GM12865 (cell line): Measurements from ENCODE around the gene FAM20B.
"Not testable (repeated sequence)": the region's sequence is repeated elsewhere in the genome, so short reads cannot be mapped to it uniquely, and the experiment has no call there.

Experiments used
- DNase-seq: peaks from one replicate; pipeline ENCODE4 v3.0.0; 2010; ENCODE audit warnings: low read depth
- H3K4me3 ChIP-seq: 2 replicates; pipeline ENCODE4 v1.5.1; 2011; ENCODE audit warnings: mild to moderate bottlenecking, low read depth, low read length, control low read depth
- TF ChIP-seq, protein P1 (sequence below): IDR thresholded peaks from 2 replicates; pipeline ENCODE4 v1.5.1; 2011; ENCODE audit warnings: low read length, control low read depth, low read depth, inconsistent platforms; ENCODE audit not compliant: insufficient read depth; ENCODE audit errors: missing control alignments

Gene FAM20B

DNA sequence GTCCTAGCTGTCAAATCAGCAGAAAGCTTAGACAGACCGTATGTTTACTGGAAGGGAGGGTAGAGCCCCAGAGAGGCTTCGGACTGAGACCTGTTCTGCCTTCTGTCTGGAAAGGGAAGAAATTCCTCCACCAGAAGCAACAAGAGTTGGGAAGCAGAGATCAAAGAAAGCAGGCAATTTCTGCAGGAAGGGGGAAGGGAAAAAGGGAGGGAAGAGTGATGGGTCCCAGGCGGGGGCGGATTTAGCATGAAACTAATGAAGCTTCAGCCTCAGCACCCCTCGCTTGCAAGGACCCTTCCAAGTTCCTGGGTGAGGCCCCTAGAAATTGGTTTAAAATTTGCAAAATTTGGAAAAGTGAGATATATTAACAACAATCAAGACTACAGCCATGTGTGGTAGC is 26.6 kb upstream of the FAM20B start:
- no peak overlapping the region for H3K4me3 ChIP-seq
- DNase-seq, result no peak
- TF ChIP-seq, protein P1, sequence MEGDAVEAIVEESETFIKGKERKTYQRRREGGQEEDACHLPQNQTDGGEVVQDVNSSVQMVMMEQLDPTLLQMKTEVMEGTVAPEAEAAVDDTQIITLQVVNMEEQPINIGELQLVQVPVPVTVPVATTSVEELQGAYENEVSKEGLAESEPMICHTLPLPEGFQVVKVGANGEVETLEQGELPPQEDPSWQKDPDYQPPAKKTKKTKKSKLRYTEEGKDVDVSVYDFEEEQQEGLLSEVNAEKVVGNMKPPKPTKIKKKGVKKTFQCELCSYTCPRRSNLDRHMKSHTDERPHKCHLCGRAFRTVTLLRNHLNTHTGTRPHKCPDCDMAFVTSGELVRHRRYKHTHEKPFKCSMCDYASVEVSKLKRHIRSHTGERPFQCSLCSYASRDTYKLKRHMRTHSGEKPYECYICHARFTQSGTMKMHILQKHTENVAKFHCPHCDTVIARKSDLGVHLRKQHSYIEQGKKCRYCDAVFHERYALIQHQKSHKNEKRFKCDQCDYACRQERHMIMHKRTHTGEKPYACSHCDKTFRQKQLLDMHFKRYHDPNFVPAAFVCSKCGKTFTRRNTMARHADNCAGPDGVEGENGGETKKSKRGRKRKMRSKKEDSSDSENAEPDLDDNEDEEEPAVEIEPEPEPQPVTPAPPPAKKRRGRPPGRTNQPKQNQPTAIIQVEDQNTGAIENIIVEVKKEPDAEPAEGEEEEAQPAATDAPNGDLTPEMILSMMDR, result no peak

DNA sequence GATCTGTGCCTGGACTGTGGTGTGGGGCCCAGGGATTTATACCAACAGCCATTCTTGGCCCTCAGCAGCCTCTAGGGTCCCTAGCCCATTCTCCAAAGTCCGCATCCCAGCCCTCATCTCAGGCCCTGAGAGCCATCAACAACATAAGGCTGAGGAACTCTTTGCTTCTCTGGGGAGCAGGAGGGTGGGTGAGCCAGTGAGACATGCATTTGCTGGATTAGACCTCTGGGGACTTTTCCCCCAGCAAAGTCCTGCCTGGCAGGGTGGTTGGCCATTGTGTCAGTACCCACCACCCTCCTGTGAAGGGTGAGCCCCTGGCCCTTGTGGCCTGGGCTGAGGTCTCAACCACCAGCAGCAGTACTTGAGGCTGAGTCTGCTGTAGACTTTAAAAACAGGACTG is 24.2 kb upstream of the FAM20B start:
- no peak for DNase-seq

DNA sequence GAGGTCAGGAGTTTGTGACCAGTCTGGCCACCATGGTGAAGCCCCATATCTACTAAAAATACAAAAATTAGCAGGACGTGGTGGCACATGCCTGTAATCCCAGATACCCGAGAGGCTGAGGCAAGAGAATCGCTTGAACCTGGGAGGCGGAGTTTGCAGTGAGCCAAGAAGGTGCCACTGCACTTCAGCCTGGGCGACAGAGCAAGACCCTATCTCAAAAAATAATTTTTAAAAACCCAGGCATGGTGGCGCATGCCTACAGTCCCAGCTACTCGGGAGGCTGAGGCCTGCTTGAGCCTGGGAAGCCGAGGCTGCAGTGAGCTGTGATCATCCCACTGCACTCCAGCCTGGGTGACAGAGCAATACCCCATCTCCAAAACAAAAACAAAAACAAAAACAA is 23.6 kb upstream of the FAM20B start:
- not testable (repeated sequence) for H3K4me3 ChIP-seq, DNase-seq

More for the DNA sequence above, 24.2 kb upstream of the FAM20B start:
- TF ChIP-seq, protein P1, result no peak
- no peak overlapping the region for H3K4me3 ChIP-seq

DNA sequence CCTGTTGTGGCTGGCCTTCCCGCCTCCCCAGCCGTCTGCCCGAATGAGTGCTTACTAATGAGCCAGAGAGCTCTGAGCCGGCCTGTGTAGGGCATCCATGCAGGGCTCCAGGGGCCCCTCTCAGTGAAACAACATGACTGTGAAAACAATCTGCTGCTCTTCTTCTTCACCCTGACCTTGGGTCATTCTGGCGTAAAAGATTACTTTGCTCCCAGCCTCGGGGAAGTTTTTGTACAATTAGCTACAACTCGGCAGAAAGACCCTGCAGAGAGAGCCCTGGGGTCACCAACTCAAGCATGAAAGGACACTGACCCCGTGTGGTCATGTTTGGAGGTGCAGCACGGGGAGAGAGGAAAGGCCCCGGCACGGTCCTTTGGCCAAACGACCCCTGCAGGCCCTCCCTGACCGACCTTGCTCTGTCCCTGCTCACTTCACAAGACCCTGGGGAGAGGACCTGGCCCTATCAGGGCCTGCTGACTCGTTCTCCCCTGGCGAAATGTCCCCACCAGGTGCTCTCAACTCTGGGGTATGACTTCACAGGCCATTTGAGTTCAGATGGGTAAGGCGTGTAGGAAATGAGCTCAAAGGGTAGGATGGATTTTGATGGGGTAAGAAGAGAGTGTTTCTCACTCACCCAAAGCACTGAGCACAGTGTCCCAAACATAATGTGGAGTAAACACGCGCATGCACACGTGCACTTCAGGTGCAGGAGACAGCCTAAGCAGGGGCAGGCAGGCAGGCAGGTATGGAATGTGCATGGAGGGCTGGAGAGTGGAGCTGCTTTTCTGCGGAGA is 22.9 kb upstream of the FAM20B start:
- DNase-seq, result peak; percentile 71
- no peak overlapping the region for H3K4me3 ChIP-seq
- TF ChIP-seq, protein P1, result peak; percentile 95

DNA sequence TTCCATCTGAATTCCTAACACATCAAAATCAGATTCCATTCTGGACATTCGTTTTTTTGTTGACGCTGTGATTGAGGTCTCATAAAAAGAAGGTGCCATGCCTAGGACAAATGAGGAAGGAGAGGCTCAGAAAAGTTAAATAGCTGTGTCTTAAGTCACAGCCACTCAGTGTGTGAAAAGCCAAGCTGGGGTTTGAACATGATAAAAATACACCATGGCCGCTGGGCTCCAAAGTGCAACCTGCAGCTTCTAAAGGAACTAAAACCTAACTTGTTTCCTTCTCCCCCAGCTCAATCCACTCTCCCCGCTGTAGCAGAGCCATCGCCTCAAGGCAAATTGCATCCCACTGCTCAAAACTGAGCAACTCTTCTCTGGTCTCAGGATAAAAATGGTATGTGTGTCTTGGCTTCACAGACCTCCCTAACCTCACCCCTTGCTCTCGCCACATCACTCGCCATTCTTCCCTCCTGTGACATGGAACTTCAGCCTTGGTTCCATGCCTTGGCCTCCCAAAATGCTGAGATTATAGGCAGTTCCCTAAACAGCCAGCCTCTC is 22.1 kb upstream of the FAM20B start:
- TF ChIP-seq, protein P1, result no peak
- DNase-seq, result no peak
- H3K4me3 ChIP-seq, result no peak overlapping the region

DNA sequence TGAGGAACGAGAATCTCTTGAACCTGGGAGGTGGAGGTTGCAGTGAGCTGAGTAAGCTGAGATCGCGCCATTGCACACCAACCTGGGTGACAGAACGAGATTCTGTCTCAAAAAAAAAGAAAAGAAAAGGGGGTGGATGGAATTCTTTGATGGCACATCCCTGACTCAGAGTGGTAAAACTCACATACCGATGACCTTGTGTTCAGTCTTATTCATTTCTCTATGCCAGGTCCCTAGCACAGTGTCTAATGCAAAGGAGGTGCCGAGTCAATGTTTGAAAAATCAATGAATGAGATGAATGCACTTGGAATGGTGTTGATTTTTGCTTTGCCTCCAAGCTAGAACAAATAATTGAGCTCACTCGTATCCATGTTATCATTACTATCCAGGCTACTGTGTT is 18.5 kb upstream of the FAM20B start:
- TF ChIP-seq, protein P1, result no peak
- H3K4me3 ChIP-seq, result no peak overlapping the region
- DNase-seq, result no peak

DNA sequence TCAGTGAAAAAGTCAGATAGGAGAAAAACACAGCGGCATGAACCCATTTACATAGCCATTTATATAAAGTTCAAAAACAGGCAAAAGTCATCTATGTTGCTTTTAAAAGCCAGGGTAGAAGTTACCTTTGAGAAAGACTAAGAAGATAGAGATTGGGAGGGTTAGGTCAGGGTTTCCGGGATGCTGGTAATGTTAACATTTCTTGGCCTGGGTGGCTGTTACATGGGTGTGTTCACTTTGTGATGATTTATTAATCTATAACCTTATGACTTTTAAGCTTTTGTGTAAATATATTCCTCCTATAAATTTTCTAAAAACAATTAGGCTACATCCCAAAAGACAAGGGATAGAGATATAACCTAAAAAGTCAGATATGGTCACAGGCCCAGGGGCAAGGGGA is 15.0 kb upstream of the FAM20B start:
- TF ChIP-seq, protein P1, result no peak
- DNase-seq, result no peak

More for the DNA sequence above, 15.0 kb upstream of the FAM20B start:
- H3K4me3 ChIP-seq, result no peak overlapping the region
